ENCODE data around the gene THAP10.

THAP10 gene

DNA sequence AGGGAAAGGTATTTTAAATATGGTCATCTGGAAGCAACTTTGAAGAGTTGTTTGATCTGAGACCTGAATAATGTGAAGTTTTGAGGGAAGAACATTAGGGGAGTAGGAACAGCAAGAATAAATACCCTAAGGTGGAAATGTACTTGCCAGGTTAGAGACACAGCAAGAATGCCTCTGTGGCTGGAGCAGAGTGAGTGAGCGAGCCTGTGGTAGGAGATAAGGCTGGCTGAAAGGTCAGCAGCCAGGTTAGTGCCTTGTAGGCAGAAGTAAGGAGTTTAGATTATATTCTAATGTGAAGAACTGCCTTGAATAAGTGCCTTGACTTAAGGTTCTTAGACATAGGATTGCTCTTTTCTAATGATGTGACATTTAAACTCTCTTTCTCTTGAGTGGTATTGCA lies 18.7 kb upstream of the THAP10 start:
- H3K4me3 ChIP-seq (replicated peaks; ENCODE audit: low read depth, low read length) = no peak overlapping the region
- no peak for DNase-seq (ENCODE audit: extremely low read depth, low read depth)
- TF ChIP-seq, protein P1, sequence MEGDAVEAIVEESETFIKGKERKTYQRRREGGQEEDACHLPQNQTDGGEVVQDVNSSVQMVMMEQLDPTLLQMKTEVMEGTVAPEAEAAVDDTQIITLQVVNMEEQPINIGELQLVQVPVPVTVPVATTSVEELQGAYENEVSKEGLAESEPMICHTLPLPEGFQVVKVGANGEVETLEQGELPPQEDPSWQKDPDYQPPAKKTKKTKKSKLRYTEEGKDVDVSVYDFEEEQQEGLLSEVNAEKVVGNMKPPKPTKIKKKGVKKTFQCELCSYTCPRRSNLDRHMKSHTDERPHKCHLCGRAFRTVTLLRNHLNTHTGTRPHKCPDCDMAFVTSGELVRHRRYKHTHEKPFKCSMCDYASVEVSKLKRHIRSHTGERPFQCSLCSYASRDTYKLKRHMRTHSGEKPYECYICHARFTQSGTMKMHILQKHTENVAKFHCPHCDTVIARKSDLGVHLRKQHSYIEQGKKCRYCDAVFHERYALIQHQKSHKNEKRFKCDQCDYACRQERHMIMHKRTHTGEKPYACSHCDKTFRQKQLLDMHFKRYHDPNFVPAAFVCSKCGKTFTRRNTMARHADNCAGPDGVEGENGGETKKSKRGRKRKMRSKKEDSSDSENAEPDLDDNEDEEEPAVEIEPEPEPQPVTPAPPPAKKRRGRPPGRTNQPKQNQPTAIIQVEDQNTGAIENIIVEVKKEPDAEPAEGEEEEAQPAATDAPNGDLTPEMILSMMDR (IDR thresholded peaks at IDR 0.05; ENCODE audit: low read depth, low read length, missing control alignments) = no peak

DNA sequence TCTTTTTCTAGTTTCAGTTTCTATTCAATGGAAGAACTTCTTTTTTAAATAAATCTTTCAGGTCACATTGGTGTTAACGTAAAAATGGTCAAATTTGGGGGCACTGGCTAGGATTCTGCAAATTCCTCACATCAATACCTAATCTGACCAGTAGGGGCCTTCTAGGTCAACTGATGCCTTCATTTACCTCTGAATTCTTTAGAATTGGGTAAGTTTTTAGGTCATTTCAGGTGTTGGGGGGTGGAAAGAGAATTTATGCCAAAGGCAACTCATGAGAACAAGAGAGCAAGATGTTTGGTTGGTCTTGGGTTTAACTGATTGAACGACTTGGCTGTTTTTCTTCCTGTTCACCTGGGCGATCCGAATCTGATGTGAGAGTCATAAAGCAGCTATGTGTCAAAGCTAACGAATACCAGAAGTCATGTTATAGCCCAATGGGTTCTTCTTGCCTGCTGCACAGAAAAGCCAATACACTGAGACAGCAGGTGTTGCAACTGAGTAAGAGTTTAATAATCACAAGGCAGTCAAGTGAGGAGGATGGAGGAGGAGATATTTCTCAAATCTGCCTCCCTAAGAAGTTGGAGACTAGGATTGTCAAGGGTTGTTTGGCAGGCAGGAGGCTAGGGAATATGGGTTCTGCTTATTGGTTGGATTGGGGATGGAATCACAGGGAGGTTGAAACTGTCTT lies 15.7 kb upstream of the THAP10 start:
- TF ChIP-seq, protein P1 (IDR thresholded peaks at IDR 0.05; ENCODE audit: low read depth, low read length, missing control alignments) = peak; percentile 18
- no peak for DNase-seq (ENCODE audit: extremely low read depth, low read depth)
- H3K4me3 ChIP-seq (replicated peaks; ENCODE audit: low read depth, low read length) = no peak overlapping the region

DNA sequence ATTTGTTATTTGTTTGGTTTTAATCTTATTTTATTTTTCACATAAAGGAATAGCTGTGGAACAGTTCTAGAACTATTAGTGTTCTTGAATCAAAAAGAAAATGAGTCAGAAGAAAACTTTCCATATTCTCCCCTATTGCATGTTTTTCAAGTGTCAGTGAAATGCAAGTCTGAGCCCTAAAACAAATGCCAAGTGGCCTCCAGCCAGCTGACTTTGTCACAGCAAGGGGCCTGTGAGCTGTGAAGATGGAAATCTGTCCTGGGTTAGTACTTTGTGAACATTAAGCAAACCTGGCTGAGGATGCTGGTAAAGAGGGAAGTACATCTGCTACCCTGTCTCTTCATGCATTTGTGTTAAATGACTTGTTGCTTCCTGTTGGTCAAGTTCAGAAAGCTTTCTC lies 14.6 kb upstream of the THAP10 start:
- DNase-seq (ENCODE audit: extremely low read depth, low read depth) = no peak
- TF ChIP-seq, protein P1 (IDR thresholded peaks at IDR 0.05; ENCODE audit: low read depth, low read length, missing control alignments) = no peak

DNA sequence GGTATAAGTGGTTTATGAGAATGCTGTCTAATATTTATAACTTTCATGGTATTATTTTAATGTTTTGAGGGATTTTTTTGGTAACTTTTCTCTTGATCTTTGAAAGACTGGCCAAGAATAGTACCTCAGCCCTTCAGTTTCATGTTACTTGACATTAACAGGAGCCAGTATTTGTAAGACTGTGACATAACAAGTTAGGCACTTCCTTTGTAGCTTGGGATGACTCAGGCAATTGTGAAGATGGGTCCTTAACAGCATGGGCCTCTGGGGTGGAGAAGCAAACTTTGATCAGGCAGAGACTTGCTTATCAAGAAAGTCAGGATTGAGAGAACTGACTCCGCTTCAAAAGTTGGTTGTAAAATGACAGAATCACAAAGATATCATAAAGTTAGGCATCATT lies 9.9 kb upstream of the THAP10 start:
- peak; percentile 54 for DNase-seq (ENCODE audit: extremely low read depth, low read depth)
- TF ChIP-seq, protein P1 (IDR thresholded peaks at IDR 0.05; ENCODE audit: low read depth, low read length, missing control alignments) = no peak
- no peak overlapping the region for H3K4me3 ChIP-seq (replicated peaks; ENCODE audit: low read depth, low read length)

More for the DNA sequence above, 14.6 kb upstream of the THAP10 start:
- H3K4me3 ChIP-seq (replicated peaks; ENCODE audit: low read depth, low read length) = no peak overlapping the region

DNA sequence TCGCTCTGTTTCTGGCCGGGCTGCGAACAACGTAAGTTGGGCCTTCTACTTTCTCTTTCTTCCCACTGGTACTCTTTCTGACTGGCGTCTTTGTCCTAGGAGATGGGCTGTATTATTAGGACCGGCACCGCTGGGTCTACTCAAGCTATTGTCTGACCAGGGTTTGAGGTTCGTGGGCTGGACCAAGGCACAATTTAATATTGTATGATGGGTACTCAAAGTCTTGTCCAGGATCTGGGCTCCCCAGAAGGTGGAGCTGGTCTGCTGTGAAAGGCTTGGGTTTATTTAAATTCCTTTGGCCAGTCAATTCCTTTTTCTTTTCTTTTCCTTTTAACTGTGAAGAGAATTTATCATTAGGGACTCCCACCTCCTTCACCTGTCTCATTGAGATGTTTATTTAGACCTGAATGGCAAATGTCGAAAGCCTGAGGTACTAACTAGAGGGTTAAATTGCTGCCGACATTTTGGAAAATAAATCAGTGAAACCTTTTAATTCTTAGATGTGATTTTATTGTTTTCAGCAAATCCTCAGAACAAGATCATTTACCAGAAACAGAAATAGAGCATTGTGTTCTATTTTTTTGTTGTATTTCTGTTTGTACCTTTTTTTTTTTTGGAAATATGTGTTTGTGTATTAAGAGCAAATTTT lies 803 bp upstream of the THAP10 start:
- DNase-seq (ENCODE audit: extremely low read depth, low read depth) = peak; percentile 41

DNA sequence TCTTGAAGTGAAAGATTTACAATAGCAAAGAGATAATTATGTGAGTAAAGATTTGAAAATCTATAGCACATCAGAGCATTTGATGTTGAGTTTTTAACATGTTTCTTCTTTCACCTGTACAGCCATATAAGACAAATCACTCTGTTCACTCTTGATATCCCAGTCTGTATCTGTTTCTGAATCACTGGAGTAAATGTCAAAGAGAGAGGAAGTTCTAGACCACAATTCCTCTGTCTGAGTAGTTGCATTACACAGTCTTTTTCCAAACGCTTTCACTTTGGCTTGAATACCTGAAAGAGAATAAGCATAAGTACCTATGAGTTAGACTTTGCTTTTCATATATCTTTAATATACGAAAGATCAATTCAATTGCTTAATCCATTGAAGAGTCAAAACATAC lies 9.9 kb downstream of the THAP10 start:
- no peak overlapping the region for H3K4me3 ChIP-seq (replicated peaks; ENCODE audit: low read depth, low read length)
- DNase-seq (ENCODE audit: extremely low read depth, low read depth) = no peak
- TF ChIP-seq, protein P1 (IDR thresholded peaks at IDR 0.05; ENCODE audit: low read depth, low read length, missing control alignments) = no peak

More for the DNA sequence above, 803 bp upstream of the THAP10 start:
- H3K4me3 ChIP-seq (replicated peaks; ENCODE audit: low read depth, low read length) = peak overlapping the region; percentile 74
- TF ChIP-seq, protein P1 (IDR thresholded peaks at IDR 0.05; ENCODE audit: low read depth, low read length, missing control alignments) = peak; percentile 65
